GM19468 (cell line): ENCODE measurements around the gene AGTR1.
"Not testable (repeated sequence)": the region's sequence is repeated elsewhere in the genome, so short reads cannot be mapped to it uniquely, and the experiment has no call there.

Experiments
- ATAC-seq: cut with Tn5 transposase; IDR thresholded peaks from one replicate; pipeline ENCODE4 v1.9.1; 2021; ENCODE audit warnings: mild to moderate bottlenecking, moderate library complexity, moderate number of reproducible peaks; ENCODE audit not compliant: unreplicated experiment; ENCODE audit errors: extremely low read depth

AGTR1 gene

GRCh38 chr3:148756311-148756710, 58.6 kb downstream of the AGTR1 start:
- no peak for ATAC-seq

DNA sequence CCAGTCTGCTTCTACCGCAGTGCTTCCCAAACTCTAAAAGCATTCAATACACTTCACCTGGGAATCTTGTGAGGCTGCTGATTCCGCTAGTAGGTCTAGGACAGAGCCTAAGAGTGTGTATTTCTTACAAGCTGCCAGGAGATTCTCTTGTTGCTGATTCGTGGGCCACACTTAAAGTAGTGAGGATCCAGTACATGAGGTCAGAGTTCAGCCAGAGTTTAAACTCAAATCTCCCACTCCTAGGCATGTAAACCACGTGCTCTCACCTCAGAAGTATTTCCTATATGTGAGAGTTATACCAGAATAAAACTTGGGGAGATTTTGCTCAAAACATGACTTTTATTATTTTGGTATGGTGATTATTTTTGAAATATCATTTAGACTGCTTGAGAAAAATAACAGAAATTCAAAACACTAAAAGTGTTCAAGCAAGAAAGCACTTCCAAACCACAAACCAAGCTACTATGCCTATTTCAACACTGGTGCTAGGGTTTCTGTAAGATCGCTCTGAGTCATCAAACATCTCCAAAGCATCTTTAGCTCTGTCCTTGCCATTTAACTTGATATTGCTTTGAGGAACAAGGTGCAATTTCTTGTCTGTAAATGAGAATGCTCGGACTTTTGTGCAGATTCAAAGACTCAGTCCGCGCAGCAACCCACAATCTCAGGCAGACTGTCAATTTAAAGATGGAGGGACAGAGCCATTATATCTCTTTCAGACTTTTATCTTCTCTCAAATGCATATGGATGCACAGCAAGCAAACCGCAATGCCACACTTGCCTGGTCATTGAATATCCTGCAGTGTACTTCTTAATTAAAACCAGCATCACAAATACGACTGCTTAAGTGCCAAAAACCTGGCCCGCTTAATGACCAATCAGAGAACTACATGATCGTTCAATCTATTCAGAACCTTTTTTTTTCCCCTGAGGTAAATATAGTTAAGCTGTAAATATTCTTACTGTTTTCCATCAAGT, 59.8 kb downstream of the AGTR1 start:
- no peak for ATAC-seq

- ATAC-seq: no peak
Observed at GRCh38 chr3:148758303-148758884, 60.7 kb downstream of the AGTR1 start.

GRCh38 chr3:148759430-148759829, 61.7 kb downstream of the AGTR1 start:
- ATAC-seq: no peak

GRCh38 chr3:148763156-148763680, 65.5 kb downstream of the AGTR1 start:
- no peak for ATAC-seq

- no peak for ATAC-seq
Observed at GRCh38 chr3:148763986-148764935, 66.6 kb downstream of the AGTR1 start.

DNA sequence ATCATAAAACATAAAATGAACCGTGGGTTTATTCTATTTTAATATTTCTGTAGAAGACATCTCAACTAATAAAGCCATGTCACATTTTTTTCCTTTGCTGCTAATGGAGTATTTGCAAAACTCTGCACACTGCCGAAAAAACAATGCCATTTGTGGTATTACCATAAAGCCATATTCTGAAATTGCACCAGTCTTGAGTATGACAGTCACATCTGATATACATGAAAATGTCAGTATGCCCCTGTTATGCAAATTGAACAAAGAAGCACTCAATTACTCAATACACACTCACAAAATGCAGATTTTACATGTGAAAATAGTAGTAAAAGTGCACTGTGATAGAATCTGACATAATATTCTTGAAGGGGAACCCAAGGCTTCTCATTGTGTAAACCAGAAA, 74.7 kb downstream of the AGTR1 start:
- ATAC-seq: no peak

DNA sequence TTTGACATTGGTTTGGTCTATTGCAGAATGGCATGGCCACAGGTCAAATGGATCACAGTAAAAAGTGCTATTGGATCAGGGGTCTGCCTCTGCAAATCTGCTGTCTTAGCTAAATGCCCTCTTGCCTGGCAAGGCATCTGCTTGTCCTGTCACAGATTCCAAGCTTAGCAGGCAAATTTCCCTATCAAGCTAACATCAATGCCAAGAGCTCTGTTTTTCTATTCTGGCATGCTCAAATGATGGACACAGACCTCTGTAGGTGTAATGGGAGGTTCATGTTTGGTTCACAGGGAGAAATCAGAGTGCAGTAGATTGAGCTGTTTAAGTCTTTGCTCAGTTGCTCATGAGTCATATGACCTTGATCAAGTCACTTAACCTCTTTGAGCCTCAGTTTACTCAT, 75.1 kb downstream of the AGTR1 start:
- ATAC-seq: no peak

- no peak for ATAC-seq
Observed at GRCh38 chr3:148773805-148774204, 76.1 kb downstream of the AGTR1 start.

DNA sequence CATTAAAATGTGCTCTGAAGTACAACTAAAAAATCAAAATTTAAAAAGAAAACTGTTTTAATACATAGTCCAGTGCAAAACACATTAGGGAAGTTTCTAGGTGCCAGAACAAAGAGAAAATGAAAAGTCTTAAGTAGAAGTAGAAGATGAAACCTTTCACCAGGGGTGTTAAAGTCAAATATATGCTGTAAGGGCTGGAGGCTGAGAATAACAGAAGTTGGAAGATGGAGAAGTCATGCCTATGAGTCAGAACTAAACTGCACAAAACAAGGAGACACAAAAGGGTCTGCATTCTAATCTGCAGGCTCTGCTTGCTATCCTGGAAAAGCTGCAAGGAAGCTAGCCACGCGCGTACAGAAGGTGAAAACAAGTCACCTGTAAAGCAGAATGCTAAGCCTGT, 81.2 kb downstream of the AGTR1 start:
- no peak for ATAC-seq

DNA sequence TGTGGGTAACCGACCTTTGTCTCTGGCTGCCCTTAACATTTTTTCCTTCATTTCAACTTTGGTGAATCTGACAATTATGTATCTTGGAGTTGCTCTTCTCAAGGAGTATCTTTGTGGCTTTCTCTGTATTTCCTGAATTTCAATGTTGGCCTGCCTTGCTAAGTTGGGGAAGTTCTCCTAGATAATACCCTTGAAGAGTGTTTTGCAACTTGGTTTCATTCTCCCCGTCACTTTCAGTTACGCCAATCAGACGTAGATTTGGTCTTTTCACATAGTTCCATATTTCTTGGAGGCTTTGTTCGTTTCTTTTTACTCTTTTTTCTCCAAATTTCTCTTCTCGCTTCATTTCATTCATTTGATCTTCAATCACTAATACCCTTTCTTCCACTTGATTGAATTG, 87.3 kb downstream of the AGTR1 start:
- not testable (repeated sequence) for ATAC-seq

DNA sequence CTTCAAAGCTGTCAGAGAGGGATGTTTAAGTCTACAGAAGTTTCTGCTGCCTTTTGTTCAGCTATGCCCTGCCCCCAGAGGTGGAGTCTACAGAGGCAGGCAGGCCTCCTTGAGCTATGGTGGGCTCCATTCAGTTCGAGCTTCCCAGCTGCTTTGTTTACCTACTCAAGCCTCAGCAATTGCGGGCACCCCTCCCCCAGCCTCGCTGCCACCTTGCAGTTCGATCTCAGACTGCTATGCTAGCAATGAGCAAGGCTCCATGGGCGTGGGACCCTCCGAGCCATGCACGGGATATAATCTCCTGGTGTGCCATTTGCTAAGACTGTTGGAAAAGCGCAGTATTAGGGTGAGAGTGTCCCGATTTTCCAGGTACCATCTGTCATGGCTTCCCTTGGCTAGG, 88.5 kb downstream of the AGTR1 start:
- ATAC-seq: not testable (repeated sequence)

- ATAC-seq: no peak
Observed at GRCh38 chr3:148789146-148789545, 91.4 kb downstream of the AGTR1 start.

- no peak for ATAC-seq
Observed at GRCh38 chr3:148789906-148790305, 92.2 kb downstream of the AGTR1 start.

DNA sequence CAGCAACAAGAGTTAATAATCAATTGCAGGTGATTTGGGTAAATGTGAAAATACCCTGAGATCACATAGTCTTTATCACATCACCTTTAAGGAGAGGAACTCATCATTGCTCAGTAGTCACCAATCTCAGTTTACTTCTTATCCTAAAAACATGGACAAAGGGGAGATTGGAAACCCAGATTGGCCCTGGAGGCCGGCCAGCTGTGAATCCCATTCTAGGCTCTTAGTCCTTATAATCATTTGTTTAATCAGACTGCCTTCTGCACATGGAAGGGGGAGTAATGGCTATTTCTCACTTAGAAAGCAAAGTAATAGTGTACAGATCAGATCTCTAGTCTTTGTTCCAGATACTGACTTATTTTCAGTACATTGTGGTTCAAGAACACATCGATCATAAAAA, 92.7 kb downstream of the AGTR1 start:
- no peak for ATAC-seq

GRCh38 chr3:148790851-148791735, 93.4 kb downstream of the AGTR1 start:
- ATAC-seq: no peak

GRCh38 chr3:148791920-148792319, 94.2 kb downstream of the AGTR1 start:
- ATAC-seq: no peak

GRCh38 chr3:148792516-148792915, 94.8 kb downstream of the AGTR1 start:
- ATAC-seq: no peak
